Nephron progenitor cell (in vitro differentiated cells): Measurements from ENCODE around the gene DPP6.

Experiments
- DNase-seq: peaks from one replicate; pipeline ENCODE4 v3.0.0; 2021
- H3K27ac Mint-ChIP-seq: 2 replicates; pipeline ENCODE4 v1.8.0; 2021; ENCODE audit warnings: mild to moderate bottlenecking, moderate library complexity, mixed read lengths
- H3K27me3 Mint-ChIP-seq: 2 replicates; pipeline ENCODE4 v1.8.0; 2021; ENCODE audit warnings: mild to moderate bottlenecking, low read depth, mixed read lengths; ENCODE audit not compliant: poor library complexity
- H3K36me3 Mint-ChIP-seq: 2 replicates; pipeline ENCODE4 v1.8.0; 2021; ENCODE audit warnings: low read depth, mixed read lengths
- H3K4me1 Mint-ChIP-seq: 2 replicates; pipeline ENCODE4 v1.8.0; 2021; ENCODE audit warnings: mixed read lengths
- H3K4me3 Mint-ChIP-seq: 2 replicates; pipeline ENCODE4 v1.8.0; 2021; ENCODE audit warnings: mild to moderate bottlenecking, moderate library complexity, mixed read lengths
- H3K9me3 Mint-ChIP-seq: 2 replicates; pipeline ENCODE4 v1.8.0; 2021; ENCODE audit warnings: mild to moderate bottlenecking, moderate library complexity, mixed read lengths
- TF ChIP-seq, protein P1 (sequence below): fragments of 200-600 bp; sonication (generic); IDR thresholded peaks from 2 replicates; pipeline ENCODE4 v1.5.0; 2021; ENCODE audit warnings: antibody characterized with exemption

The DPP6 gene

GRCh38 chr7:154330318-154330717, 278.1 kb downstream of the DPP6 start:
- Mint-ChIP-seq H3K27ac (no peak overlapping the region), H3K27me3 (peaks cover 11% of the 10 kb centered on the region), H3K9me3 (no peaks in the 10 kb centered on the region), H3K4me1 (no peaks in the 10 kb centered on the region), H3K4me3 (no peak overlapping the region), H3K36me3 (no peaks in the 10 kb centered on the region)
- no peak for DNase-seq
- TF ChIP-seq, protein P1, sequence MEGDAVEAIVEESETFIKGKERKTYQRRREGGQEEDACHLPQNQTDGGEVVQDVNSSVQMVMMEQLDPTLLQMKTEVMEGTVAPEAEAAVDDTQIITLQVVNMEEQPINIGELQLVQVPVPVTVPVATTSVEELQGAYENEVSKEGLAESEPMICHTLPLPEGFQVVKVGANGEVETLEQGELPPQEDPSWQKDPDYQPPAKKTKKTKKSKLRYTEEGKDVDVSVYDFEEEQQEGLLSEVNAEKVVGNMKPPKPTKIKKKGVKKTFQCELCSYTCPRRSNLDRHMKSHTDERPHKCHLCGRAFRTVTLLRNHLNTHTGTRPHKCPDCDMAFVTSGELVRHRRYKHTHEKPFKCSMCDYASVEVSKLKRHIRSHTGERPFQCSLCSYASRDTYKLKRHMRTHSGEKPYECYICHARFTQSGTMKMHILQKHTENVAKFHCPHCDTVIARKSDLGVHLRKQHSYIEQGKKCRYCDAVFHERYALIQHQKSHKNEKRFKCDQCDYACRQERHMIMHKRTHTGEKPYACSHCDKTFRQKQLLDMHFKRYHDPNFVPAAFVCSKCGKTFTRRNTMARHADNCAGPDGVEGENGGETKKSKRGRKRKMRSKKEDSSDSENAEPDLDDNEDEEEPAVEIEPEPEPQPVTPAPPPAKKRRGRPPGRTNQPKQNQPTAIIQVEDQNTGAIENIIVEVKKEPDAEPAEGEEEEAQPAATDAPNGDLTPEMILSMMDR: no peak

DNA sequence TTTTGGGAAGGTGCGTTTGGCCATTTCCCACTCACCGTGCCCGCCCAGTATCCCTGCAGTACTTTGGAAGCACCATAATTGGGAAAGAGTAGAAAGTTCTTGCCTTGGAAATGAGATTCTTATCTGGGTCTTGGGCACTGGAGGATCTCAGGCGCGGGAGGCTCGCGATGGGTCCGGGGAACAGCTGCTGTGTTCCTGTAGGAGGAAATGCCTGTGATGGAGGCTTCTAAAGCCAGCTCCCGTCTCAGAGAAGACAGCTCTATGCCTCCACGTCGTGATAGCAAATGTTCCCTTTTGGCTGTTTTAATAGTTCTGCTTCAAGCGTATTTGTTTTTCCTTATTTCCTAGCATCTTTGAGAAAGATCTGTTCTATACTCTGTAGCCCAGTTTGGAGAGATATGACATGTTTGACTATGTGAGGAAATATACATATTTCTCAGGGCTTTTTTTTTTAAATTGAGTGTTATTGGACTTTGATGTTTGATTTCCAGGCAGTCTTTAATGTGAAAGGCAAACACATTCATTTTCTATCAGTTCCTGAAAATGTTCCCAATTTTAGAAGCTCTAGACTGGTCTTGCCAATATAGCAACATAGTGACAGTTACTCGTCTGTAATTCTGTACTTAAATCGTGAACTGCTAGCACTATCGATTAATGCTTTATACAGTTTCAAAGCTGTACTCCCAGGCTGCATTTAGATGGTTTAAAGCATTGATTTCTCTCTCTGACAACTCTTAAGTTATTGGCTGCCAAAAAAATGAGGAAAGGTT, 280.8 kb downstream of the DPP6 start:
- Mint-ChIP-seq H3K27me3 (peaks cover 8% of the 10 kb centered on the region), H3K4me3 (no peak overlapping the region), H3K4me1 (no peaks in the 10 kb centered on the region), H3K27ac (no peak overlapping the region), H3K36me3 (no peaks in the 10 kb centered on the region), H3K9me3 (no peaks in the 10 kb centered on the region)
- TF ChIP-seq, protein P1: no peak
- no peak for DNase-seq

DNA sequence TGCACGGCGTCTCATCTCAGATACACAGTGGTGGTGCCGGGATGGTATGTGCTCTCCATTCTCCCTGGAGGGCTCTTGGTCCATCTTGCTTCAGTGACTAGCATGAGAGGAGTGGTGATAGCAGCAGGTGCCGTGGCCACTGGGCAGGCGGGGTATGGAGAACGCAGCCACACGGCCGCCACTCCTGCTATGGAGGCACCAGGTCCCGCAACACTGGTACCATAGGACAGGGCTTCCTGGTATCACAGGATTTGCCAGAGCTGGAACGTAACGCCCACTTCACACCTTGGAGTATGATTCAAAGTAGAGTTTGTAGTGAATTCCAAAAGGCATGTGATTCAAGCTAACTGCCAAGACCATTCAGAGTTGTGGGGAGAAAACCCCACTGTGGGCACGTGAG, 284.1 kb downstream of the DPP6 start:
- no peaks in the 10 kb centered on the region for H3K9me3 Mint-ChIP-seq
- no peaks in the 10 kb centered on the region for H3K4me1 Mint-ChIP-seq
- TF ChIP-seq, protein P1: no peak
- H3K4me3 Mint-ChIP-seq: no peak overlapping the region
- no peaks in the 10 kb centered on the region for H3K27me3 Mint-ChIP-seq
- H3K27ac Mint-ChIP-seq: no peak overlapping the region
- no peaks in the 10 kb centered on the region for H3K36me3 Mint-ChIP-seq
- no peak for DNase-seq

GRCh38 chr7:154338701-154339506, 286.7 kb downstream of the DPP6 start:
- H3K4me1 Mint-ChIP-seq: no peaks in the 10 kb centered on the region
- H3K36me3 Mint-ChIP-seq: no peaks in the 10 kb centered on the region
- no peak overlapping the region for H3K4me3 Mint-ChIP-seq
- no peaks in the 10 kb centered on the region for H3K27me3 Mint-ChIP-seq
- DNase-seq: no peak
- TF ChIP-seq, protein P1: no peak
- H3K9me3 Mint-ChIP-seq: no peaks in the 10 kb centered on the region
- H3K27ac Mint-ChIP-seq: no peak overlapping the region

DNA sequence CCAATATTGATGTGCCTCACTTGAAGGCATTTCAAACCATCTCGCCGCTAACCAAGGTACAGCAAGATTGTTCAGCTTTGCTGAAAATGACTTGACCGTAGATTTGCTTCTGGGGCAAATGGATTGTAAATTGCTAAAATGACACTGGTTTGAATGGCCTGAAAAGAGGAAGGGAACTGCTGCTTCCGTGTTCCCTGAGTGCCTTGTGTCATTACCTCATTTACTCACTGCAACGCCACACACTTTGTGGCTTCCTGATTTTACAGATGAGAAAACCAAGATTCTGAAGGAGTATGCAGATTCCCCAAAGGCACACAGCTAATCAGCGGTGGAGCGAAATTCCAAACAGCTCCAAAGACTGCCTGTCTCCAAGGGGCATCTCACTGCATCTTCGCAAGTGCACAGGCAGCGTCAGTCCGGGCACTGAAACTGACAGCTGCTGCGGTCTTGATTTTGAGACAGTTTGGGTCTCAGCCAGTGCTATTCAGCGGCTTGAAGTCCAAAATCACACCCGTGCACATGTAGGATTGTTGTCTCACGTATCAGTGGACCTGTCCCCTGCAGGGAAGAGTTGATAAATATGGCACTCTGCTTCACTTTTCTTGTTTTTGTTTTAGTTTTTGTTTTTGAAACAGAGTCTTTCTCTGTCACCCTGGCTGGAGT, 290.9 kb downstream of the DPP6 start:
- Mint-ChIP-seq H3K27ac (no peak overlapping the region), H3K36me3 (no peaks in the 10 kb centered on the region), H3K27me3 (peaks cover 4% of the 10 kb centered on the region), H3K4me3 (no peak overlapping the region), H3K4me1 (no peaks in the 10 kb centered on the region), H3K9me3 (no peaks in the 10 kb centered on the region)
- DNase-seq: no peak
- TF ChIP-seq, protein P1: no peak
